Lower leg skin (tissue), 3 donors: ENCODE data around the gene DPP10.

Experiments
- CTCF ChIP-seq, 3 donors: fragments of 450-650 bp; IDR thresholded peaks; one replicate each; pipeline ENCODE4 v1.5.1; 2016; ENCODE audit warnings: antibody characterized with exemption in 3 of 3, mild to moderate bottlenecking in 3 of 3, moderate library complexity in 2 of 3
- POLR2A ChIP-seq, 2 donors: fragments of 450-650 bp; IDR thresholded peaks; one replicate each; pipeline ENCODE4 v1.6.1; 2016 to 2017; ENCODE audit warnings: antibody characterized with exemption in 2 of 2, mild to moderate bottlenecking in 1 of 2, moderate library complexity in 1 of 2

- TF ChIP-seq CTCF (IDR thresholded peaks at IDR 0.05) (no peak), POLR2A (IDR thresholded peaks at IDR 0.05) (no peak)
Observed at GRCh38 chr2:115070002-115070401, 627.6 kb downstream of the DPP10 start.
